ENCODE measurements around the gene PHLDA1. TPM values are rescaled to one million over a fixed set of nuclear protein-coding genes. Genes with fewer than 3 reads are reported as not detected.
A peak's percentile ranks its signal among the peaks of the same experiment; 100 is the strongest.

The PHLDA1 gene
- total and polyA plus RNA-seq, 2 of the 13 experiments (the other 11 are each of a cell fraction or from before 2014, with no cell fraction given) = 33.8 to 41.0 TPM

DNA sequence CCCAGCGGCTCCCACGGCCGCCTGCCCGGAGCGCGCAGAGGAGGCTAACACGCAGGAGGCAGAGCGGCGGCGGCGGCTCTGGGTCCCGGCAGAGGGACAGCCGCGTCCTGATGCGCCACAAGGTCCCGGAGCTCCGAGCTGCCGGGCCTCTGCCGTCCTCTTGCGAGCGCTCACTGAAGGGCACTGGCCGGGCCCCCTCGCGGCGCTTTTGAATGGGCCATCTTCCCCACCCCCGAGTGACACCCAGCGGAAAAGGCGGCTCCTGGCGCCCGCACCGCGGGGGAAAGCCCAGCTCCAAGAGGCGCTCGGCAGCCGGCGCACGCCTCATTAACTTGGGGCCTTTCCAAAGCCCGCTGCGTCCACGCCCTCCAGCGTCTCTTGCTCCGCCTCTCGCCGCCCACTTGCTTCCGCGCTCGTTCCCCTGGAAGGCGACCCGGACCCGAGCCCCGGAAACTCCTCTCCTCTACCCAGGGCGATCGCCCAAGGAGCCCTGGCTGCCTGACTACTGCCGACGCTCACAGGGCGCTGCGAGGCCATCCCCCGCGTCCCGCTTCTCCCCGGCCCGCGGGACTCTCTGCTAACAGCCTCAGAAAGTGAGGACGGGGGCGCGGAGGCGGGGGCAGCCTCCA lies at the start of gene PHLDA1 (continued):
- no peak for TF ChIP-seq ZNF782 (CRISPR knock-in tag; IDR thresholded peaks at IDR 0.05; ENCODE audit: borderline replicate concordance)
- no peak for TF ChIP-seq ZMAT5 (CRISPR knock-in tag; IDR thresholded peaks at IDR 0.05; ENCODE audit: borderline replicate concordance, low read depth)
- peak; percentile 73; the same call in 1 of the 2 replicates for TF ChIP-seq ZNF34 (CRISPR knock-in tag; IDR thresholded peaks at IDR 0.05; ENCODE audit: borderline replicate concordance)
- no peak for TF ChIP-seq ZNF850 (CRISPR knock-in tag; conservative IDR thresholded peaks at IDR 0.05)
- TF ChIP-seq, protein P1, sequence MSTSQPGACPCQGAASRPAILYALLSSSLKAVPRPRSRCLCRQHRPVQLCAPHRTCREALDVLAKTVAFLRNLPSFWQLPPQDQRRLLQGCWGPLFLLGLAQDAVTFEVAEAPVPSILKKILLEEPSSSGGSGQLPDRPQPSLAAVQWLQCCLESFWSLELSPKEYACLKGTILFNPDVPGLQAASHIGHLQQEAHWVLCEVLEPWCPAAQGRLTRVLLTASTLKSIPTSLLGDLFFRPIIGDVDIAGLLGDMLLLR (CRISPR knock-in tag; IDR thresholded peaks at IDR 0.05) = no peak
- peak; percentile 94 for TF ChIP-seq ZNF800 (CRISPR knock-in tag; IDR thresholded peaks at IDR 0.05)
- TF ChIP-seq ATF1 (CRISPR knock-in tag; IDR thresholded peaks at IDR 0.05) = no peak
- no peak for TF ChIP-seq ZSCAN30 (CRISPR knock-in tag; IDR thresholded peaks at IDR 0.05)
- no peak; the same call in 1 of the 2 replicates for TF ChIP-seq FOXO1 (CRISPR knock-in tag; IDR thresholded peaks at IDR 0.05)
- TF ChIP-seq PRPF4 (IDR thresholded peaks at IDR 0.05; ENCODE audit: low read depth, low read length, poor library complexity, severe bottlenecking) = no peak
- TF ChIP-seq HNRNPK (IDR thresholded peaks at IDR 0.05; ENCODE audit: low read depth, low read length, poor library complexity, severe bottlenecking) = no peak
- TF ChIP-seq ATM (IDR thresholded peaks at IDR 0.05; ENCODE audit: borderline replicate concordance) = no peak
- no peak for TF ChIP-seq U2AF1 (optimal IDR thresholded peaks at IDR 0.05; ENCODE audit: low read depth, low read length)
- peak; percentile 92 for TF ChIP-seq HIVEP1 (CRISPR knock-in tag; IDR thresholded peaks at IDR 0.05)
- TF ChIP-seq SMC3 (IDR thresholded peaks at IDR 0.05; ENCODE audit: low read length) = peak; percentile 47; the same call in 1 of the 2 replicates
- TF ChIP-seq ZNF607 (CRISPR knock-in tag; IDR thresholded peaks at IDR 0.05; ENCODE audit: borderline replicate concordance) = no peak; the same call in none of the 2 replicates
- TF ChIP-seq ZFP62 (CRISPR knock-in tag; IDR thresholded peaks at IDR 0.05) = 0 out of 2 replicates have a peak, but pooled peaks have one; percentile 73
- TF ChIP-seq TCF7 (IDR thresholded peaks at IDR 0.05; ENCODE audit: low read depth) = peak; percentile 34; the same call in 1 of the 2 replicates
- TF ChIP-seq, protein P2, sequence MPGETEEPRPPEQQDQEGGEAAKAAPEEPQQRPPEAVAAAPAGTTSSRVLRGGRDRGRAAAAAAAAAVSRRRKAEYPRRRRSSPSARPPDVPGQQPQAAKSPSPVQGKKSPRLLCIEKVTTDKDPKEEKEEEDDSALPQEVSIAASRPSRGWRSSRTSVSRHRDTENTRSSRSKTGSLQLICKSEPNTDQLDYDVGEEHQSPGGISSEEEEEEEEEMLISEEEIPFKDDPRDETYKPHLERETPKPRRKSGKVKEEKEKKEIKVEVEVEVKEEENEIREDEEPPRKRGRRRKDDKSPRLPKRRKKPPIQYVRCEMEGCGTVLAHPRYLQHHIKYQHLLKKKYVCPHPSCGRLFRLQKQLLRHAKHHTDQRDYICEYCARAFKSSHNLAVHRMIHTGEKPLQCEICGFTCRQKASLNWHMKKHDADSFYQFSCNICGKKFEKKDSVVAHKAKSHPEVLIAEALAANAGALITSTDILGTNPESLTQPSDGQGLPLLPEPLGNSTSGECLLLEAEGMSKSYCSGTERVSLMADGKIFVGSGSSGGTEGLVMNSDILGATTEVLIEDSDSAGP (CRISPR knock-in tag; IDR thresholded peaks at IDR 0.05; ENCODE audit: borderline replicate concordance) = peak; percentile 94; the same call in 1 of the 2 replicates
- TF ChIP-seq DPF2 (CRISPR knock-in tag; IDR thresholded peaks at IDR 0.05; ENCODE audit: borderline replicate concordance, low read depth) = no peak
- no peak for TF ChIP-seq LCORL (IDR thresholded peaks at IDR 0.05)
- peak; percentile 84 for TF ChIP-seq LCORL (CRISPR knock-in tag; IDR thresholded peaks at IDR 0.05)
- peak; percentile 70; the same call in 1 of the 2 replicates for TF ChIP-seq BATF2 (CRISPR knock-in tag; IDR thresholded peaks at IDR 0.05)
- TF ChIP-seq ATF7-NPFF (CRISPR knock-in tag; IDR thresholded peaks at IDR 0.05; ENCODE audit: low read depth) = peak; percentile 79
